WTC11 (cell line): ENCODE results near the gene CAMTA1.

Source experiments
- CTCF ChIP-seq: fragments of 200-600 bp; IDR thresholded peaks from 2 replicates; pipeline ENCODE4 v1.8.0; 2022; ENCODE audit warnings: antibody characterized with exemption
- ESRRA ChIP-seq: sonication (generic); formaldehyde crosslinking; IDR thresholded peaks from 2 replicates; pipeline ENCODE4 v1.8.1; 2022; ENCODE audit warnings: mild to moderate bottlenecking, missing genetic modification reagents, borderline replicate concordance
- ETV6 ChIP-seq: sonication (generic); formaldehyde crosslinking; IDR thresholded peaks from 2 replicates; pipeline ENCODE4 v1.8.1; 2022; ENCODE audit warnings: mild to moderate bottlenecking, missing genetic modification reagents
- IRF1 ChIP-seq: sonication (generic); formaldehyde crosslinking; IDR thresholded peaks from 2 replicates; pipeline ENCODE4 v1.8.0; 2023; ENCODE audit warnings: missing genetic modification reagents
- SP1 ChIP-seq: sonication (generic); formaldehyde crosslinking; conservative IDR thresholded peaks from 2 replicates; pipeline ENCODE4 v1.8.1; 2022; ENCODE audit warnings: missing genetic modification reagents
- USF2 ChIP-seq: sonication (generic); formaldehyde crosslinking; IDR thresholded peaks from 2 replicates; pipeline ENCODE4 v1.8.1; 2023; ENCODE audit warnings: mild to moderate bottlenecking, missing genetic modification reagents, moderate library complexity
- TF ChIP-seq, protein P1 (sequence below): sonication (generic); formaldehyde crosslinking; IDR thresholded peaks from 2 replicates; pipeline ENCODE4 v1.8.1; 2022; ENCODE audit warnings: mild to moderate bottlenecking, moderate library complexity, missing genetic modification reagents
- TF ChIP-seq, protein P2 (sequence below): sonication (generic); formaldehyde crosslinking; IDR thresholded peaks from 2 replicates; pipeline ENCODE4 v1.8.0; 2022; ENCODE audit warnings: mild to moderate bottlenecking, missing genetic modification reagents
- TF ChIP-seq, protein P3 (sequence below): sonication (generic); formaldehyde crosslinking; IDR thresholded peaks from 2 replicates; pipeline ENCODE4 v1.8.0; 2022; ENCODE audit warnings: mild to moderate bottlenecking, missing genetic modification reagents
- TF ChIP-seq, protein P4 (sequence below): sonication (generic); formaldehyde crosslinking; conservative IDR thresholded peaks from 2 replicates; pipeline ENCODE4 v1.8.1; 2023; ENCODE audit warnings: mild to moderate bottlenecking, low read depth, missing genetic modification reagents, moderate library complexity

DNA sequence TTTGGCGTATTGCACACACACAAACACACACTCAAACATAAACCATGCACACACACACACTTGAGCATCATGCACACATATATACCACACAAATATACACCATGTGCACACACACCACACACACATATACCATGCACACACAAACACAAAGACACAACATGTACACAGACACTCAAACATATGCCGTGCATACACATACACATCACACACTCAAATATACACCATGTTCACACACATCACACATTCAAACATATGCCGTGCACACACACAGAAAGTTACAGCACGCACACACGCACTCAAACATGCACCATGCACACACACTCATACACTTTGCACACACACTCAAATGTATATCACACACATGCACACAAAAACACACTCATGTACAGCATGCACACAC lies 361.5 kb downstream of the CAMTA1 start:
- TF ChIP-seq, protein P1, sequence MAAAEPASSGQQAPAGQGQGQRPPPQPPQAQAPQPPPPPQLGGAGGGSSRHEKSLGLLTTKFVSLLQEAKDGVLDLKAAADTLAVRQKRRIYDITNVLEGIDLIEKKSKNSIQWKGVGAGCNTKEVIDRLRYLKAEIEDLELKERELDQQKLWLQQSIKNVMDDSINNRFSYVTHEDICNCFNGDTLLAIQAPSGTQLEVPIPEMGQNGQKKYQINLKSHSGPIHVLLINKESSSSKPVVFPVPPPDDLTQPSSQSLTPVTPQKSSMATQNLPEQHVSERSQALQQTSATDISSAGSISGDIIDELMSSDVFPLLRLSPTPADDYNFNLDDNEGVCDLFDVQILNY (CRISPR knock-in tag) = no peak
- TF ChIP-seq, protein P2, sequence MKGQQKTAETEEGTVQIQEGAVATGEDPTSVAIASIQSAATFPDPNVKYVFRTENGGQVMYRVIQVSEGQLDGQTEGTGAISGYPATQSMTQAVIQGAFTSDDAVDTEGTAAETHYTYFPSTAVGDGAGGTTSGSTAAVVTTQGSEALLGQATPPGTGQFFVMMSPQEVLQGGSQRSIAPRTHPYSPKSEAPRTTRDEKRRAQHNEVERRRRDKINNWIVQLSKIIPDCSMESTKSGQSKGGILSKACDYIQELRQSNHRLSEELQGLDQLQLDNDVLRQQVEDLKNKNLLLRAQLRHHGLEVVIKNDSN (CRISPR knock-in tag) = no peak
- TF ChIP-seq CTCF = no peak
- TF ChIP-seq ETV6 = no peak
- no peak for TF ChIP-seq USF2 (CRISPR knock-in tag)
- no peak for TF ChIP-seq ESRRA (CRISPR knock-in tag)
- no peak for TF ChIP-seq SP1
- no peak for TF ChIP-seq IRF1 (CRISPR knock-in tag)
- TF ChIP-seq, protein P3, sequence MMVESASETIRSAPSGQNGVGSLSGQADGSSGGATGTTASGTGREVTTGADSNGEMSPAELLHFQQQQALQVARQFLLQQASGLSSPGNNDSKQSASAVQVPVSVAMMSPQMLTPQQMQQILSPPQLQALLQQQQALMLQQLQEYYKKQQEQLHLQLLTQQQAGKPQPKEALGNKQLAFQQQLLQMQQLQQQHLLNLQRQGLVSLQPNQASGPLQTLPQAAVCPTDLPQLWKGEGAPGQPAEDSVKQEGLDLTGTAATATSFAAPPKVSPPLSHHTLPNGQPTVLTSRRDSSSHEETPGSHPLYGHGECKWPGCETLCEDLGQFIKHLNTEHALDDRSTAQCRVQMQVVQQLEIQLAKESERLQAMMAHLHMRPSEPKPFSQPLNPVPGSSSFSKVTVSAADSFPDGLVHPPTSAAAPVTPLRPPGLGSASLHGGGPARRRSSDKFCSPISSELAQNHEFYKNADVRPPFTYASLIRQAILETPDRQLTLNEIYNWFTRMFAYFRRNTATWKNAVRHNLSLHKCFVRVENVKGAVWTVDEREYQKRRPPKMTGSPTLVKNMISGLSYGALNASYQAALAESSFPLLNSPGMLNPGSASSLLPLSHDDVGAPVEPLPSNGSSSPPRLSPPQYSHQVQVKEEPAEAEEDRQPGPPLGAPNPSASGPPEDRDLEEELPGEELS (CRISPR knock-in tag) = no peak
- TF ChIP-seq, protein P4, sequence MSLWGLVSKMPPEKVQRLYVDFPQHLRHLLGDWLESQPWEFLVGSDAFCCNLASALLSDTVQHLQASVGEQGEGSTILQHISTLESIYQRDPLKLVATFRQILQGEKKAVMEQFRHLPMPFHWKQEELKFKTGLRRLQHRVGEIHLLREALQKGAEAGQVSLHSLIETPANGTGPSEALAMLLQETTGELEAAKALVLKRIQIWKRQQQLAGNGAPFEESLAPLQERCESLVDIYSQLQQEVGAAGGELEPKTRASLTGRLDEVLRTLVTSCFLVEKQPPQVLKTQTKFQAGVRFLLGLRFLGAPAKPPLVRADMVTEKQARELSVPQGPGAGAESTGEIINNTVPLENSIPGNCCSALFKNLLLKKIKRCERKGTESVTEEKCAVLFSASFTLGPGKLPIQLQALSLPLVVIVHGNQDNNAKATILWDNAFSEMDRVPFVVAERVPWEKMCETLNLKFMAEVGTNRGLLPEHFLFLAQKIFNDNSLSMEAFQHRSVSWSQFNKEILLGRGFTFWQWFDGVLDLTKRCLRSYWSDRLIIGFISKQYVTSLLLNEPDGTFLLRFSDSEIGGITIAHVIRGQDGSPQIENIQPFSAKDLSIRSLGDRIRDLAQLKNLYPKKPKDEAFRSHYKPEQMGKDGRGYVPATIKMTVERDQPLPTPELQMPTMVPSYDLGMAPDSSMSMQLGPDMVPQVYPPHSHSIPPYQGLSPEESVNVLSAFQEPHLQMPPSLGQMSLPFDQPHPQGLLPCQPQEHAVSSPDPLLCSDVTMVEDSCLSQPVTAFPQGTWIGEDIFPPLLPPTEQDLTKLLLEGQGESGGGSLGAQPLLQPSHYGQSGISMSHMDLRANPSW (CRISPR knock-in tag) = no peak
